IMR-90 (cell line): ENCODE measurements around the gene CD180.

Experiments
- BHLHE40 ChIP-seq: fragments of 150-350 bp; IDR thresholded peaks from 2 replicates; pipeline ENCODE4 v1.6.1; 2016; ENCODE audit warnings: mild to moderate bottlenecking, low read depth, low read length
- CEBPB ChIP-seq: IDR thresholded peaks from 2 replicates; pipeline ENCODE4 v1.6.1; 2012; ENCODE audit warnings: low read depth, low read length, improper control_type of control experiment
- CHD1 ChIP-seq: IDR thresholded peaks from 2 replicates; pipeline ENCODE4 v1.6.1; 2012; ENCODE audit warnings: low read depth, low read length, improper control_type of control experiment
- ELK1 ChIP-seq: fragments of 150-350 bp; IDR thresholded peaks from 2 replicates; pipeline ENCODE4 v1.6.1; 2016; ENCODE audit warnings: low read depth, mild to moderate bottlenecking, low read length, moderate library complexity, borderline replicate concordance
- MAFK ChIP-seq: IDR thresholded peaks from 2 replicates; pipeline ENCODE4 v1.6.1; 2012; ENCODE audit warnings: low read depth, low read length, improper control_type of control experiment
- MAZ ChIP-seq: IDR thresholded peaks from 2 replicates; pipeline ENCODE4 v1.6.1; 2012; ENCODE audit warnings: low read depth, mild to moderate bottlenecking, low read length, improper control_type of control experiment, moderate library complexity, borderline replicate concordance
- MXI1 ChIP-seq: IDR thresholded peaks from 2 replicates; pipeline ENCODE4 v1.6.1; 2012; ENCODE audit warnings: low read depth, mild to moderate bottlenecking, low read length, moderate library complexity, borderline replicate concordance
- NFE2L2 ChIP-seq: fragments of 150-350 bp; IDR thresholded peaks from 2 replicates; pipeline ENCODE4 v1.6.1; 2016; ENCODE audit warnings: low read depth, mild to moderate bottlenecking, low read length
- POLR2A ChIP-seq: IDR thresholded peaks from 2 replicates; pipeline ENCODE4 v1.6.1; 2012; ENCODE audit warnings: mild to moderate bottlenecking, low read depth, low read length
- RAD21 ChIP-seq: IDR thresholded peaks from 2 replicates; pipeline ENCODE4 v1.6.1; 2012; ENCODE audit warnings: low read length, improper control_type of control experiment
- RFX5 ChIP-seq: IDR thresholded peaks from 2 replicates; pipeline ENCODE4 v1.8.0; 2012; ENCODE audit warnings: low read depth, mild to moderate bottlenecking, low read length, moderate library complexity
- SMC3 ChIP-seq: fragments of 150-350 bp; IDR thresholded peaks from 2 replicates; pipeline ENCODE4 v1.6.1; 2016; ENCODE audit warnings: low read depth, mild to moderate bottlenecking, antibody characterized with exemption, low read length, moderate library complexity
- USF2 ChIP-seq: fragments of 150-350 bp; IDR thresholded peaks from 2 replicates; pipeline ENCODE4 v1.6.1; 2017; ENCODE audit warnings: mild to moderate bottlenecking, antibody characterized with exemption, low read length, low read depth
- TF ChIP-seq, protein P1 (sequence below): conservative IDR thresholded peaks from 2 replicates; pipeline ENCODE4 v1.5.1; 2012; ENCODE audit warnings: mild to moderate bottlenecking, low read depth, low read length, improper control_type of control experiment

DNA sequence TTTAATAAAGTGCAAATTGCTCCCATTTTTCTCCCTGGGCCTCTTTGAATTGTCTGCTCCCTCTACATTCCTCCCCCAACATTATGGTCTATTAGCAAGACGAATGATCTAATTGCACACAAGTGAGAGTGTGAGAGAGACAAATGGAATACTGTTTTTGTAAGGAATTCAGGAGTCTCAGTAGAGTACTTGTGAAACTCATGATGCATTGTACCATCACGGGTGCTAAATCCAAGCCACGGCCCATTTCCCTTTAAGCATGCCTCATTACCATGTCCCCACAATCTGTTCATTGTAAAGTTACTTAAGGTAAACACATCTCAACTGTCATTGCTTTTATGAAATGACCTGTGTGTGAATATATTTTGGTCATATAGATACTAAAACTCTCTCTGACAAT, 62.8 kb downstream of the CD180 start:
- TF ChIP-seq, protein P1, sequence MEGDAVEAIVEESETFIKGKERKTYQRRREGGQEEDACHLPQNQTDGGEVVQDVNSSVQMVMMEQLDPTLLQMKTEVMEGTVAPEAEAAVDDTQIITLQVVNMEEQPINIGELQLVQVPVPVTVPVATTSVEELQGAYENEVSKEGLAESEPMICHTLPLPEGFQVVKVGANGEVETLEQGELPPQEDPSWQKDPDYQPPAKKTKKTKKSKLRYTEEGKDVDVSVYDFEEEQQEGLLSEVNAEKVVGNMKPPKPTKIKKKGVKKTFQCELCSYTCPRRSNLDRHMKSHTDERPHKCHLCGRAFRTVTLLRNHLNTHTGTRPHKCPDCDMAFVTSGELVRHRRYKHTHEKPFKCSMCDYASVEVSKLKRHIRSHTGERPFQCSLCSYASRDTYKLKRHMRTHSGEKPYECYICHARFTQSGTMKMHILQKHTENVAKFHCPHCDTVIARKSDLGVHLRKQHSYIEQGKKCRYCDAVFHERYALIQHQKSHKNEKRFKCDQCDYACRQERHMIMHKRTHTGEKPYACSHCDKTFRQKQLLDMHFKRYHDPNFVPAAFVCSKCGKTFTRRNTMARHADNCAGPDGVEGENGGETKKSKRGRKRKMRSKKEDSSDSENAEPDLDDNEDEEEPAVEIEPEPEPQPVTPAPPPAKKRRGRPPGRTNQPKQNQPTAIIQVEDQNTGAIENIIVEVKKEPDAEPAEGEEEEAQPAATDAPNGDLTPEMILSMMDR, result no peak
- TF ChIP-seq MAZ (no peak), ELK1 (no peak), POLR2A (no peak), MAFK (no peak), RAD21 (no peak), MXI1 (no peak), CEBPB (no peak), BHLHE40 (no peak), USF2 (no peak), CHD1 (no peak), SMC3 (no peak), RFX5 (no peak), NFE2L2 (no peak)
